ENCODE measurements around the gene EXT2.

Gene EXT2

GRCh38 chr11:44147751-44148150 lies 52.3 kb downstream of the EXT2 start:
- TF ChIP-seq CTCF (conservative IDR thresholded peaks at IDR 0.05): no peak
- no peak for TF ChIP-seq ZFX (IDR thresholded peaks at IDR 0.05)
- no peak overlapping the region for H3K27ac ChIP-seq

DNA sequence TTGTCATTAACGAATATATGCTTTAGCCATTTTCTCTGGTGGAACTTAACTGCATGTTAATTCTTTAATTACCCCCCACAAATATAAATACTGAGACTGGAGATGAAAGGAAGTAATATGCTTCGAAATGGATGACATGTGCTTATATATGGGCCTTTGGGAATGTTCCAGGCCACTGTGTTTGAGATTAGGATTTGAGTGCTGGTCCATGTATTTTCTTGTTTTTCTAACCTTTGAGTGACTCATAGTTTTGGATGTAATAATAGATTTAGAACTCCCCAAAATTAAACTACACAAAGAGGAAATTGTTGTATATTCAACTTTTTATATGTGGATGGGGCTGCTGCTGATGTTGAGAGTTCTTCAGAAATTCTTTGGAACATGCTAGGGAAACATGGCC lies 54.2 kb downstream of the EXT2 start:
- H3K27ac ChIP-seq: no peak overlapping the region
- no peak for TF ChIP-seq ZFX (IDR thresholded peaks at IDR 0.05)
- no peak for TF ChIP-seq CTCF (conservative IDR thresholded peaks at IDR 0.05)

- no peak overlapping the region for H3K27ac ChIP-seq
- TF ChIP-seq CTCF (conservative IDR thresholded peaks at IDR 0.05) (no peak), ZFX (IDR thresholded peaks at IDR 0.05) (no peak)
Measured at GRCh38 chr11:44150401-44150800, 54.9 kb downstream of the EXT2 start.

DNA sequence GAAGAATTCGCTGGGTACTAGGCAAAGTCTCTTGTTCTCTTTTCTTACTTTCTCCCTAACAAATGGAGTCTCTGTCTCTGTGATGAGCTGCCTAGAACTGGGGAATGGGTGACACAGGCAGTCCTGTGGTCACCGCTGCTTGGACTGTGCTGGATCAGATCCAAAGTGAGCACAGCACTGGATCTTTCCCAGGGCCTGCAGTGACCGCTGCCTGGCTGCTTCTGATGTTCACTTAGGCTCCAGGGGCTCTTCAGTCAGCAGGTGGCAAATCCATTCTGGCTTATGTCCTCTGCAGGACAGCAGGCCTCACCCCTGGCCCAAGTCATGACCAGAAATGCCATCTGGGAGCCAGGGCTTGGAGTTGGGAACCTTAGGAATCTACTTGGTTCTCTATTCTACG lies 61.5 kb downstream of the EXT2 start:
- H3K27ac ChIP-seq: no peak overlapping the region
- TF ChIP-seq CTCF (conservative IDR thresholded peaks at IDR 0.05) (no peak), ZFX (IDR thresholded peaks at IDR 0.05) (no peak)

- TF ChIP-seq ZFX (IDR thresholded peaks at IDR 0.05): no peak
- no peak for TF ChIP-seq CTCF (conservative IDR thresholded peaks at IDR 0.05)
- no peak overlapping the region for H3K27ac ChIP-seq
Measured at GRCh38 chr11:44158384-44158783, 62.9 kb downstream of the EXT2 start.

- no peak overlapping the region for H3K27ac ChIP-seq
- TF ChIP-seq CTCF (conservative IDR thresholded peaks at IDR 0.05) (no peak), ZFX (IDR thresholded peaks at IDR 0.05) (no peak)
Measured at GRCh38 chr11:44159848-44160721, 64.6 kb downstream of the EXT2 start.

DNA sequence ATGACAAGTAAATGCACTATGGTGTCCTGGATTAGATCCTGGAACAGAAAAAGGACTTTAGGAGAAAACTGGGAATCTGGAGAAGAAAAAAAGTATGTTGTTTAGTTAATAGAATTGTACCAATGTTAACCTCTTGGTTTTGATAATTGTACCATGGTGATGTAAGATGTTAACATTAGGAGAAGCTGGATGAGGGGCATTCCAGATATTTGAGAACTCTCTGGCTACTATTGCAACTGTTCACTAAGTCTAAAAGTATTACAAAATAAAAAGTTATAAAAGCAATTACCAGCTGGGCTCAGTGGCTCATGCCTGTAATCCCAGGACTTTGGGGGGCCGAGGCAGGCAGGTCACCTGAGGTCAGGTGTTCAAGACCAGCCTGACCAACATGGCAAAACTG lies 66.5 kb downstream of the EXT2 start:
- TF ChIP-seq CTCF (conservative IDR thresholded peaks at IDR 0.05) (no peak), ZFX (IDR thresholded peaks at IDR 0.05) (no peak)
- no peak overlapping the region for H3K27ac ChIP-seq

All from C4-2B (cell line).